ENCODE data around the gene ACOT8. TPM values are rescaled to one million over a fixed set of nuclear protein-coding genes. Genes with fewer than 3 reads are reported as not detected.

Gene ACOT8
- total and polyA plus RNA-seq, 9 of the 15 experiments (the other 6 are each of a cell fraction or from before 2014, with no cell fraction given): 8.2 to 46.7 (median 20.7) TPM

- TF ChIP-seq UBTF (IDR thresholded peaks at IDR 0.05; ENCODE audit: borderline replicate concordance in 1 of 2, low read depth in 2 of 2, low read length in 2 of 2) (peak in 1 of 2 experiments; percentile 68; a peak in 1 of 4 replicates), ELF1 (tag; IDR thresholded peaks at IDR 0.05) (peak; percentile 66; the same call in 1 of the 2 replicates), POLR2H (tag; IDR thresholded peaks at IDR 0.05; ENCODE audit: low read depth) (no peak), GATAD2B (IDR thresholded peaks at IDR 0.05; ENCODE audit: borderline replicate concordance) (no peak), SRSF1 (IDR thresholded peaks at IDR 0.05; ENCODE audit: low read depth, low read length) (no peak), HMGN3 (IDR thresholded peaks at IDR 0.05; ENCODE audit: borderline replicate concordance, extremely low read depth, insufficient read length, low read depth, low read length) (peak; percentile 74), ZFP91 (CRISPR knock-in tag; IDR thresholded peaks at IDR 0.05) (no peak), ETV6 (IDR thresholded peaks at IDR 0.05; ENCODE audit: borderline replicate concordance in 1 of 2, low read depth in 2 of 2, low read length in 1 of 2) (no peak), ETV6 (CRISPR knock-in tag; IDR thresholded peaks at IDR 0.05; ENCODE audit: borderline replicate concordance) (no peak), STAT5B (CRISPR knock-in tag; IDR thresholded peaks at IDR 0.05) (no peak), SMARCA5 (IDR thresholded peaks at IDR 0.05) (no peak), SRSF9 (IDR thresholded peaks at IDR 0.05; ENCODE audit: borderline replicate concordance, low read depth, low read length) (no peak), RB1 (IDR thresholded peaks at IDR 0.05; ENCODE audit: low read depth) (peak; percentile 88), ZNF586 (CRISPR knock-in tag; conservative IDR thresholded peaks at IDR 0.05) (no peak), NRF1 (conservative IDR thresholded peaks at IDR 0.05 in 1 of 2, IDR thresholded peaks at IDR 0.05 in 1 of 2) (peak; percentile 27 to 36; a peak in 2 of 4 replicates), GTF2A2 (tag; IDR thresholded peaks at IDR 0.05) (no peak), ZNF764 (CRISPR knock-in tag; IDR thresholded peaks at IDR 0.05; ENCODE audit: low read depth) (no peak), CREB3L1 (IDR thresholded peaks at IDR 0.05; ENCODE audit: borderline replicate concordance, low read depth) (peak; percentile 87), POLR2A (conservative IDR thresholded peaks at IDR 0.05) (peak; percentile 78)
These were observed 34.1 kb upstream of the ACOT8 start, which contains the start of the genes CTSA and NEURL2 (continued) for GRCh38 chr20:45890985-45891983.

Data from K562 (cell line).